Activated CD8-positive, alpha-beta memory T cell treated with anti-CD3 and anti-CD28 coated beads, Interleukin-2, amount 50 U/mL, for 1 hour (primary cell): ENCODE data around the gene MRPS31.
"Not testable (repeated sequence)": the region's sequence is repeated elsewhere in the genome, so short reads cannot be mapped to it uniquely, and the experiment has no call there.

Experiments
- DNase-seq: peaks from one replicate; pipeline ENCODE4 v3.0.0-alpha.2; 2020; ENCODE audit errors: extremely low read depth

MRPS31 gene

GRCh38 chr13:40762849-40763248 lies 8.1 kb downstream of the MRPS31 start:
- DNase-seq, result no peak

GRCh38 chr13:40758811-40759210 lies 12.2 kb downstream of the MRPS31 start:
- DNase-seq, result no peak

- DNase-seq, result no peak
These were observed 14.9 kb downstream of the MRPS31 start for GRCh38 chr13:40756042-40756441.

GRCh38 chr13:40755082-40755700 lies 15.8 kb downstream of the MRPS31 start:
- no peak for DNase-seq

GRCh38 chr13:40749327-40749726 lies 21.7 kb downstream of the MRPS31 start:
- DNase-seq, result no peak

GRCh38 chr13:40735232-40735548 lies 35.8 kb downstream of the MRPS31 start:
- DNase-seq, result not testable (repeated sequence)

- DNase-seq, result not testable (repeated sequence)
These were observed 36.3 kb downstream of the MRPS31 start for GRCh38 chr13:40734536-40735231.

GRCh38 chr13:40732658-40733057 lies 38.3 kb downstream of the MRPS31 start:
- DNase-seq, result no peak

- no peak for DNase-seq
These were observed 42.4 kb downstream of the MRPS31 start for GRCh38 chr13:40728595-40728994.

GRCh38 chr13:40714433-40714832 lies 56.6 kb downstream of the MRPS31 start:
- DNase-seq, result not testable (repeated sequence)

- DNase-seq, result no peak
These were observed 64.6 kb downstream of the MRPS31 start for GRCh38 chr13:40706439-40706838.

- no peak for DNase-seq
These were observed 73.3 kb downstream of the MRPS31 start for GRCh38 chr13:40697711-40698110.

- no peak for DNase-seq
These were observed 76.6 kb downstream of the MRPS31 start for GRCh38 chr13:40694426-40694825.

GRCh38 chr13:40692946-40693345 lies 78.0 kb downstream of the MRPS31 start:
- DNase-seq, result no peak

- DNase-seq, result no peak
These were observed 82.2 kb downstream of the MRPS31 start for GRCh38 chr13:40688781-40689180.

- no peak for DNase-seq
These were observed 88.3 kb downstream of the MRPS31 start for GRCh38 chr13:40682449-40683240.

- no peak for DNase-seq
These were observed 89.4 kb downstream of the MRPS31 start for GRCh38 chr13:40681341-40682146.

GRCh38 chr13:40680659-40681323 lies 90.2 kb downstream of the MRPS31 start:
- DNase-seq, result no peak

- DNase-seq, result no peak
These were observed 91.5 kb downstream of the MRPS31 start for GRCh38 chr13:40679480-40679985.
